CD4-positive, alpha-beta T cell (primary cell): Measurements from ENCODE around the gene BTBD9. TPM values are rescaled to one million over a fixed set of nuclear protein-coding genes. Genes with fewer than 3 reads are reported as not detected.

Experiments
- ATAC-seq: fragments of 200-7000 bp; cut with Tn5 transposase; one replicate; pipeline ENCODE4 v1.10.0; 2022; ENCODE audit warnings: mild to moderate bottlenecking; ENCODE audit not compliant: poor library complexity
- CTCF ChIA-PET: fragments of 350-600 bp; sonication (Branson Sonifier 250); formaldehyde crosslinking; loops from one replicate; lab custom pipeline; 2021; ENCODE audit warnings: antibody characterized with exemption, inconsistent platforms; lab: Charles Lee
- POLR2A ChIA-PET: fragments of 350-600 bp; sonication (Branson Sonifier 250); formaldehyde crosslinking; loops from one replicate; lab custom pipeline; 2021; ENCODE audit warnings: antibody characterized with exemption, inconsistent platforms; lab: Charles Lee
- DNase-seq, 14 experiments: peaks; one replicate each; pipeline ENCODE4 v3.0.0-alpha.2; 2013 to 2020; ENCODE audit warnings: mixed read lengths in 2 of 14
- H3K27ac ChIP-seq, 2 donors: one replicate each; pipeline versions ENCODE4 v1.5.1 to v1.7.0; 2013; ENCODE audit warnings: low read length in 2 of 2, low read depth in 1 of 2, mild to moderate bottlenecking in 1 of 2
- H3K27me3 ChIP-seq, 2 experiments: 1 replicate in 1 of 2; 2 replicates in 1 of 2; pipeline versions ENCODE4 v1.6.1 to v1.7.0; 2013; ENCODE audit warnings: low read length in 2 of 2, control low read depth in 1 of 2, mild to moderate bottlenecking in 1 of 2, moderate library complexity in 1 of 2; ENCODE audit not compliant: insufficient read depth in 2 of 2, control insufficient read depth in 1 of 2
- H3K36me3 ChIP-seq: one replicate; pipeline ENCODE4 v1.6.1; 2013; ENCODE audit warnings: low read length, control low read depth; ENCODE audit not compliant: insufficient read depth
- H3K4me1 ChIP-seq: one replicate; pipeline ENCODE4 v1.6.1; 2013; ENCODE audit warnings: low read length, control low read depth; ENCODE audit not compliant: insufficient read depth
- H3K4me3 ChIP-seq: one replicate; pipeline ENCODE4 v1.5.1; 2013; ENCODE audit warnings: mild to moderate bottlenecking, low read length, moderate library complexity
- H3K9me3 ChIP-seq, 2 experiments: 1 replicate in 1 of 2; 2 replicates in 1 of 2; pipeline versions ENCODE4 v1.6.1 to v1.7.0; 2013; ENCODE audit warnings: low read length in 2 of 2, mild to moderate bottlenecking in 2 of 2, control low read depth in 1 of 2, moderate library complexity in 1 of 2; ENCODE audit not compliant: control insufficient read depth in 1 of 2, insufficient read depth in 1 of 2
- H3K27ac Mint-ChIP-seq: one replicate; pipeline ENCODE4 v1.8.0; 2020; ENCODE audit warnings: mixed read lengths
- H3K27me3 Mint-ChIP-seq: one replicate; pipeline ENCODE4 v1.8.0; 2021; ENCODE audit warnings: mixed read lengths
- H3K36me3 Mint-ChIP-seq: one replicate; pipeline ENCODE4 v1.8.0; 2021; ENCODE audit warnings: low read depth, mixed read lengths
- H3K4me1 Mint-ChIP-seq: one replicate; pipeline ENCODE4 v1.8.0; 2021; ENCODE audit warnings: low read depth, mixed read lengths
- H3K4me3 Mint-ChIP-seq: one replicate; pipeline ENCODE4 v1.8.0; 2020; ENCODE audit warnings: mild to moderate bottlenecking, mixed read lengths
- H3K9me3 Mint-ChIP-seq: one replicate; pipeline ENCODE4 v1.8.0; 2020; ENCODE audit warnings: mixed read lengths
- CTCF ChIP-seq: fragments of 200-600 bp; IDR thresholded peaks from one replicate; pipeline ENCODE4 v1.8.0; 2022; ENCODE audit warnings: antibody characterized with exemption, mild to moderate bottlenecking
- intact Hi-C, 2 experiments: fragments of 100-400 bp; cut with DNase I in 1 of 2; cut with micrococcal nuclease in 1 of 2; formaldehyde crosslinking; loops; one replicate each; pipeline versions ENCODE4 v1.15.1 to v1.9.0; 2023 to 2025; cut with DNase I, micrococcal nuclease
- total RNA-seq, 174 experiments: library from RNA in 2 of 174; stranded (reverse) in 2 of 174; gene quantifications; one replicate each; pipeline ENCODE4 v1.2.3 and lab custom pipeline; 2021 to 2026

The BTBD9 gene
- total RNA-seq, 2 experiments from 2014 or later, result 58.7 to 59.3 TPM

- H3K9me3 Mint-ChIP-seq, result no peaks in the 10 kb centered on the region
- POLR2A ChIA-PET, result no interaction called here
- no peak overlapping the region for H3K27ac ChIP-seq
These were observed 156.2 kb downstream of the BTBD9 start for GRCh38 chr6:38483526-38483925.

GRCh38 chr6:38482466-38482865 is 157.3 kb downstream of the BTBD9 start:
- Histone ChIP-seq H3K4me1 (no peaks in the 10 kb centered on the region), H3K9me3 (no peaks in the 10 kb centered on the region), H3K4me3 (no peak overlapping the region), H3K27ac (no peak overlapping the region), H3K27me3 (no peaks in the 10 kb centered on the region), H3K36me3 (peaks cover 2% of the 10 kb centered on the region)
- no peak overlapping the region for H3K27ac Mint-ChIP-seq
- ChIA-PET POLR2A (interaction anchor here (0.6 kb wide), 1 partner anchor 29 kb away, joined by 3 read pairs; no protein-coding TSS in a partner anchor), CTCF (interaction anchor here (1.2 kb wide), 1 partner anchor 11 kb away, joined by 4 read pairs; no protein-coding TSS in a partner anchor)
- no peak overlapping the region for H3K4me3 Mint-ChIP-seq
- H3K27me3 Mint-ChIP-seq, result no peaks in the 10 kb centered on the region
- ATAC-seq, result no peak
- H3K4me1 Mint-ChIP-seq, result peaks cover 4% of the 10 kb centered on the region
- intact Hi-C loops, result no loop called here
- no peak for DNase-seq
- no peaks in the 10 kb centered on the region for H3K36me3 Mint-ChIP-seq
- H3K9me3 Mint-ChIP-seq, result no peaks in the 10 kb centered on the region
- TF ChIP-seq CTCF, result no peak

More at GRCh38 chr6:38483526-38483925, 156.2 kb downstream of the BTBD9 start:
- Mint-ChIP-seq H3K27me3 (no peaks in the 10 kb centered on the region), H3K36me3 (no peaks in the 10 kb centered on the region), H3K4me1 (peaks cover under 1% of the 10 kb centered on the region), H3K4me3 (no peak overlapping the region), H3K27ac (no peak overlapping the region)
- no peak for TF ChIP-seq CTCF
- Histone ChIP-seq H3K4me1 (no peaks in the 10 kb centered on the region), H3K27me3 (no peaks in the 10 kb centered on the region), H3K9me3 (no peaks in the 10 kb centered on the region), H3K36me3 (peaks cover 2% of the 10 kb centered on the region), H3K4me3 (no peak overlapping the region)
- no peak for ATAC-seq
- CTCF ChIA-PET, result no interaction called here
- DNase-seq, result peak in 3 of 14 experiments; percentile 8 to 25 (median 22)
- intact Hi-C loops, result no loop called here

- Mint-ChIP-seq H3K9me3 (no peaks in the 10 kb centered on the region), H3K4me3 (no peak overlapping the region), H3K27ac (no peak overlapping the region), H3K36me3 (no peaks in the 10 kb centered on the region), H3K4me1 (peaks cover 4% of the 10 kb centered on the region), H3K27me3 (no peaks in the 10 kb centered on the region)
- no peak for TF ChIP-seq CTCF
- no peak overlapping the region for H3K27ac ChIP-seq
- H3K9me3 ChIP-seq, result no peaks in the 10 kb centered on the region
- ChIA-PET CTCF (interaction anchor here (1.2 kb wide), 1 partner anchor 12 kb away, joined by 4 read pairs; no protein-coding TSS in a partner anchor), POLR2A (no interaction called here)
- H3K36me3 ChIP-seq, result peaks cover 2% of the 10 kb centered on the region
- DNase-seq (no peak), ATAC-seq (no peak)
- intact Hi-C loops, result no loop called here
- H3K4me1 ChIP-seq, result no peaks in the 10 kb centered on the region
- no peaks in the 10 kb centered on the region for H3K27me3 ChIP-seq
- H3K4me3 ChIP-seq, result no peak overlapping the region
These were observed 157.9 kb downstream of the BTBD9 start for GRCh38 chr6:38481851-38482250.
